Activated T-cell treated with anti-CD3 and anti-CD28 coated beads, Interleukin-2, amount 50 U/mL, for 1 hour (primary cell): ENCODE data around the gene ZNF770.
A peak's percentile ranks its signal among the peaks of the same experiment; 100 is the strongest.
"Not testable (repeated sequence)": the region's sequence is repeated elsewhere in the genome, so short reads cannot be mapped to it uniquely, and the experiment has no call there.

ENCODE experiments used
- DNase-seq: peaks from one replicate; pipeline ENCODE4 v3.0.0-alpha.2; 2020

The ZNF770 gene

DNA sequence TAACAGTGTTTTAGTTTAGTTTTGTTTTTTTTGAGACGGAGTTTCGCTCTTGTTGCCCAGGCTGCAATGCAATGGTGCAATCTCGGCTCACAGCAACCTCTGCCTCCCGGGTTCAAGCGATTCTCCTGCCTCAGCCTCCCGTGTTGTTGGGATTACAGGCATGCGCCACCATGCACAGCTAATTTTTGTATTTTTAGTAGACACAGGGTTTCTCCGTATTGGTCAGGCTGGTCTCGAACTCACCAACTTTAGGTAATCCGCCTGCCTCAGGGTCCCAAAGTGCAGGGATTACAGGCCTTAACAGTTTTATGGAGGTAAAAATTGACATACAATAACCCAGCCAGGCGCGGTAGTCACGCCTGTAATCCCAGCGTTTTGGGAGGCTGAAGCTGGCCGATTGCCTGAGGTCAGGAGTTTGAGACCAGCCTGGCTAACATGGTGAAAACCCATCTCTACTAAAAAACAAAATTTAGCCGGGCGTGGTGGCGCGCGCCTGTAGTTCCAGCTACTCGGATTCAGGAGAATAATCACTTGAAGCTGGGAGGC lies 17.9 kb downstream of the ZNF770 start:
- DNase-seq: not testable (repeated sequence)

DNA sequence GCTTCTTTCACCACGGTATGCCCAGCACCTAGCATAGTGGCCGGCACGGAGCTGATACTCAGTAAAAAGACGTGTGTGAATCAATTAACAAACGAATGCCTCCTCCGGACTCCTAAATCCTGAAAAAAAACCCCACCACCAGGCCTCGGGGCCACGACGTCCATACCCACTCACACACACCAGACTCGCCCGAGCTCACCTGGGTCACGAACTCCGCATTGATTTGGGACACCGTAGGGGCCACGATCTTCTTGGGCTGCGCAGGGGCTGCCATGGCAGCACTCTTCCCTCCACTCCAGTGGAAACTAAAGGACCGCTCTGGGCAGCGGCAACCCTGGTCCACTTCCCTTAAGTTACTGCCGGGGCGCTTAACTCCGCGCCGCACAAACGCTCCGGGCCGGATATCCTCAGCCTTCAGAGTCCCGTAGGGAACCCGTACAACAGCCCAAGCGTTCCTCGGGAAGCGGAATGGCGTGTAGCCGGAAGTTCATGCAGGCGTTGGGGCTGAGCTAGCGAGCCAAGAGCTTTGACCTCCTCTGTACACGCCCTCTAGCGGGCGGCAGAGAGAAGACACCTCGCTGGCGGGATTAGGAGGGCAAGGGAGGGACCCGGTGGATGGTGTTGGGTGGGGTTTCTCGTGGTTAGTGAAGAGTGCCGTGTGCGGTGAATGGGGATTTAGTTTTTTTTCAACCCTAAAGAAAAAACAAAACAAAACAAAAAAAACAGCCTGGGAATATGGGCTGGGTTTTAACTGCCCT lies 18.6 kb downstream of the ZNF770 start, which contains the start of gene AQR:
Gene AQR, minus strand, starts transcription at position 403 of the 758 bp plus-strand sequence. Its CDS starts 129 bp downstream, at position 274.
- DNase-seq: peak; percentile 89

- DNase-seq: no peak
These were observed 23.8 kb downstream of the ZNF770 start for GRCh38 chr15:34964277-34964676.

- no peak for DNase-seq
These were observed 34.2 kb downstream of the ZNF770 start for GRCh38 chr15:34953851-34954250.

DNA sequence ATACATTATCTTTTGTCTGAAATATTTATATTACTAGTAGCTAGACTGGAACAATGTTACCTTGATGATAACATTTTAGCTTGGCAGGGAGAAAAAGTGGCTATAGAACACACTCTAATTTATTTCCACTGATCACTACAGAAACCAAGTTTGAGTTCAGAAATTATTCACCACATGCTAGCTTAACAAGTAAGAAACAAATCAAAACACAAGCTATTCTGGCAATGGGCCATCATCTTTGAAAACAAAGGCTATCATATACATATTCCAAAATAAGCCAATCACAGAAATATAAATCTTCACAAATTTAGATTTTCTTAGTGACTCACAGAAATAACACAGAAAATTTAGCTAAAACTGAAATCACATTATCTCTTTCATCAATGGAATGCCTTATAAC lies 35.6 kb downstream of the ZNF770 start:
- DNase-seq: no peak

GRCh38 chr15:34951993-34952392 lies 36.1 kb downstream of the ZNF770 start:
- no peak for DNase-seq

- no peak for DNase-seq
These were observed 43.2 kb downstream of the ZNF770 start for GRCh38 chr15:34944936-34945335.

GRCh38 chr15:34943711-34944110 lies 44.4 kb downstream of the ZNF770 start:
- no peak for DNase-seq

DNA sequence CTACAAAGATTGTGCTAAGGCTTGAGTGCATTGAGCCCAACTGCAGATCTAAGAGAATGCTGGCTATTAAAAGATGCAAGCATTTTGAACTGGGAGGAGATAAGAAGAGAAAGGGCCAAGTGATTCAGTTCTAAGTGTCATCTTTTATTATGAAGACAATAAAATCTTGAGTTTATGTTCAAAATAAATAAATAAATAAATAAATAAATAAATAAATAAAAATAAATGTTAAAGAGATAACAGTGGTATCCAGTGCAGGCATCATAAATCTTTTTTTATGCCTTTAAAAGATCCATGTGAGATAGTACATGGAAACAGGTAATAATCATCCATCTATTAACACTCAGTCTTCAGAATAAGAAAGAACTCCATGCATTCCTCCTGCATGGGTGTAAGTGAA lies 44.8 kb downstream of the ZNF770 start:
- not testable (repeated sequence) for DNase-seq

DNA sequence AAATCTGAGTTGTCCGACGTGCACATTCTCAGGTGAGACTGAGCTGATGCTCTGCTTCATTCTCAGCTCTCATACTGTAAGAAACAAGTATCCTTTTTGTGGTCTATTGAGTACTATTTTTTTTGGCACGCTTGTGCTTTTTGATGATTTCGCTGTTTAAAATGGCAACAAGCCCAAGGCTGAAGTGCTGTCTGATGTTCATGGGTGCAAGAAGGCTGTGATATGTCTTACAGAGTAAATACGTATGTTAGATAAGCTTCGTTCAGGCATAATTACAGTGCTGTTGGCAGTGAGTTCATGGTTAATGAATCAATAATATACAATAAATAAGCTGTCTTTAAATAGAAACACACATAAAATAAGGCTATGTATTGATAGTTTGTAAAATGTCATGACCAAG lies 45.7 kb downstream of the ZNF770 start:
- no peak for DNase-seq

DNA sequence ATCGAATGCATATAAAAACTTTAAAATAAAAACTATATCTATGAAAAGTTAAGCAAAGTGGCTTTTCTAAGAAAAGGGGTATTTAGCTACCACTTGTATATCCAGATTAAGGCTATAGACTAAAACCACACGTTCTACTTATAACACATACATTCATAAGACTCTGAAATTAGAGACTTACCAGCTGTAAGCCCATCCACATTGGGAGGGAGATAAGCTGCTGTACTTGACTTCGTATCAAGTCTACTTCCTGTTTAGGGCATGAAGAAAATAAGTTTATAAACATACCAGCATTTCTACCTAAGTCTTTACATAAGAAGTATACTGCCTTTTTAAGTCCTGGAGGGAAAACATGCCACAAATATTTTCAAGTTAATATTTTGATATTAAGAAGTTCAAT lies 46.3 kb downstream of the ZNF770 start:
- DNase-seq: no peak

GRCh38 chr15:34941185-34941698 lies 46.8 kb downstream of the ZNF770 start:
- DNase-seq: no peak

DNA sequence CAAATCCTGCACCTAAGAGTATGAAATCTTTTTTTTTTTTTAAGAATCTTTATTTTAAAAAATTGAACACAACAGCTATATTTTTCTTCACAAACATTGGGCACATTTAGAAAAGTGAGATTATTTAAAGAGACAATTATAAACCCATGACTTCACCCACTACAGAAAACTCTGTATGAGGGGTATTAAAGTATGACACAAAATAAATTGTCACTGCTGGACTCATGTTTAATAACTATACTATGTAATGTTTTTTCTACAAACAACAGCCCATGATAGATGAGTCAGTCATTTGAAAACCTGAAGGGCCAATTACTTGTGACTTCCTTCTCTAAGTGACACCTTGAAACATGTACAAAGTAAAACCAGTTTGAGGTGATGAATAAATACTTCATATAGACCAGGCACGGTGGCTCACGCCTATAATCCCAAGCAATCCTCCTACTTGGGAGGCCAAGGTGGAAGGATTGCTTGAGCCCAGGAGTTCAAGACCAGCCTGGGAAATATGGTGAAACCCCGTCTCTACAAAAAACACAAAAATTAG lies 54.6 kb downstream of the ZNF770 start:
- DNase-seq: no peak

DNA sequence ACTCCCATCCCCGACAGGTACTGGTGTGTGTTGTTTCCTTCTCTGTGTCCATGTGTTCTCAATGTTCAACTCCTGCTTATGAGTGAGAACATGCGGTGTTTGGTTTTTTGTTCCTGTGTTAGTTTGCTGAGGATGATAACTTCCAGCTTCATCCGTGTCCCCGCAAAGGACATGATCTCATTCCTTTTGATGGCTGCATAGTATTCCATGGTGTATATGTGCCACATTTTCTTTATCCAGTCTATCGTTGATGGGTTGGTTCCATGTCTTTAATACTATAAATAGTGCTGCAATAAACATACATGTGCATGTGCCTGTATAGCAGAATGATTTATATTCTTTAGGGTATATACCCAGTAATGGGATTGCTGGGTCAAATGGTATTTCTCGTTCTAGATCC lies 59.7 kb downstream of the ZNF770 start:
- not testable (repeated sequence) for DNase-seq
